ENCODE results near the gene DOK7. TPM values are rescaled to one million over a fixed set of nuclear protein-coding genes. Genes with fewer than 3 reads are reported as not detected.

The DOK7 gene
- total RNA-seq, 1 experiment from 2014 or later = 7.6 TPM

DNA sequence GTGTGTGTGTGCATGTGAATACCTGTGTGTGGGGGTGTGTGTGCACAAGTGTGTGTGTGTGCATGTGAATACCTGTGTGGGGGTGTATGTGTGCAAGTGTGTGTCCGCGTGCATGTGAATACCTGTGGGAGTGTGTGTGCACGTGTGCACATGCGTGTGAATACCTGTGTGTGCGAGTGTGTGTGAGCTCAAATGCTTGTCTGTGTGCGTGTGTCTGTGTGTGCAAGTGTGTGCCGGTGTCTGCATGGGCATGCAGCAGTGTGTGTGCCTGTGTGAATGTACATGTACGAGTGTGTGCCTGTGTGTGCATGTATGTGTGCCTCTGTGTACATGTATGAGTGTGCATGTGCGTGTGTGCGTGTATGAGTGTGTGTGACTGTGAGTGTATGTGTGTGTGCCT is 5.0 kb downstream of the DOK7 start:
- TF ChIP-seq, protein P1, sequence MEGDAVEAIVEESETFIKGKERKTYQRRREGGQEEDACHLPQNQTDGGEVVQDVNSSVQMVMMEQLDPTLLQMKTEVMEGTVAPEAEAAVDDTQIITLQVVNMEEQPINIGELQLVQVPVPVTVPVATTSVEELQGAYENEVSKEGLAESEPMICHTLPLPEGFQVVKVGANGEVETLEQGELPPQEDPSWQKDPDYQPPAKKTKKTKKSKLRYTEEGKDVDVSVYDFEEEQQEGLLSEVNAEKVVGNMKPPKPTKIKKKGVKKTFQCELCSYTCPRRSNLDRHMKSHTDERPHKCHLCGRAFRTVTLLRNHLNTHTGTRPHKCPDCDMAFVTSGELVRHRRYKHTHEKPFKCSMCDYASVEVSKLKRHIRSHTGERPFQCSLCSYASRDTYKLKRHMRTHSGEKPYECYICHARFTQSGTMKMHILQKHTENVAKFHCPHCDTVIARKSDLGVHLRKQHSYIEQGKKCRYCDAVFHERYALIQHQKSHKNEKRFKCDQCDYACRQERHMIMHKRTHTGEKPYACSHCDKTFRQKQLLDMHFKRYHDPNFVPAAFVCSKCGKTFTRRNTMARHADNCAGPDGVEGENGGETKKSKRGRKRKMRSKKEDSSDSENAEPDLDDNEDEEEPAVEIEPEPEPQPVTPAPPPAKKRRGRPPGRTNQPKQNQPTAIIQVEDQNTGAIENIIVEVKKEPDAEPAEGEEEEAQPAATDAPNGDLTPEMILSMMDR (conservative IDR thresholded peaks at IDR 0.05) = no peak
- no TSS peak for BruUV-seq (replicated peaks)
- CTCF ChIA-PET = no interaction called here

DNA sequence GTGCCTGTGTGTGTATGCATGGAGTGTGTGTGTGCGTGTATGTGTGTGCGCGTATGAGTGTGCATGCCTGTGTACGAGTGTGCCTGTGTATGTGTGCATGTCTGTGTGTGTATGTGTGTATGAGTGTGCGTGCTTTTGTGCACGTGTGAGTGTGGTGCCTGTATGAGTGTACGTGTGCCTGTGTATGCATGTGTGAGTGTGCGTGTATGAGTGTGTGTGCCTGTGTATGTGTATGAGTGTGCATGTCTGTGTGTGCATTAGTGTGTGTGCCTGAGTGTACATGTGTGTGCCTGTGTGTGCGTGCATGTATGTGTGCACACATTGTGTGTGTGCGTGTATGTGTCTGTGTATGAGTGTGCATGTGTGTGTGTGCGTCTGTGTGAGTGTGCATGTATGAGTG is 5.7 kb downstream of the DOK7 start:
- CTCF ChIA-PET = no interaction called here

More for the DNA sequence above, 5.0 kb downstream of the DOK7 start:
- no peak for DNase-seq
- no peak overlapping the region for H3K4me3 ChIP-seq
- no peaks in the 10 kb centered on the region for H4K20me1 ChIP-seq (ENCODE audit: insufficient read depth)
- no peaks in the 10 kb centered on the region for H3K4me1 ChIP-seq (replicated peaks; ENCODE audit: insufficient read depth)
- H2AFZ ChIP-seq = no peak overlapping the region
- no peak overlapping the region for H3K4me2 ChIP-seq
- peaks cover 12% of the 10 kb centered on the region; the same call in 1 of the 2 replicates for H3F3A ChIP-seq (ENCODE audit: insufficient read depth, low read depth)
- no peaks in the 10 kb centered on the region for H3K79me2 ChIP-seq (ENCODE audit: low read depth)
- no peaks in the 10 kb centered on the region; the same call in 1 of the 2 replicates for H3K27me3 ChIP-seq (ENCODE audit: insufficient read depth, low read depth)
- no peaks in the 10 kb centered on the region for H3K9me2 ChIP-seq (ENCODE audit: insufficient read depth)
- POLR2A ChIA-PET (ENCODE audit: unreplicated experiment) = no interaction called here
- H3K9me3 ChIP-seq (ENCODE audit: insufficient read depth, low read depth) = 0 out of 2 replicates have a peak, but pooled peaks cover 6% of the 10 kb centered on the region
- H3K36me3 ChIP-seq (ENCODE audit: low read depth) = no peaks in the 10 kb centered on the region
- intact Hi-C loops (cut with micrococcal nuclease; ENCODE audit: unreplicated experiment) = no loop called here
- H3K27ac ChIP-seq = no peak overlapping the region

DNA sequence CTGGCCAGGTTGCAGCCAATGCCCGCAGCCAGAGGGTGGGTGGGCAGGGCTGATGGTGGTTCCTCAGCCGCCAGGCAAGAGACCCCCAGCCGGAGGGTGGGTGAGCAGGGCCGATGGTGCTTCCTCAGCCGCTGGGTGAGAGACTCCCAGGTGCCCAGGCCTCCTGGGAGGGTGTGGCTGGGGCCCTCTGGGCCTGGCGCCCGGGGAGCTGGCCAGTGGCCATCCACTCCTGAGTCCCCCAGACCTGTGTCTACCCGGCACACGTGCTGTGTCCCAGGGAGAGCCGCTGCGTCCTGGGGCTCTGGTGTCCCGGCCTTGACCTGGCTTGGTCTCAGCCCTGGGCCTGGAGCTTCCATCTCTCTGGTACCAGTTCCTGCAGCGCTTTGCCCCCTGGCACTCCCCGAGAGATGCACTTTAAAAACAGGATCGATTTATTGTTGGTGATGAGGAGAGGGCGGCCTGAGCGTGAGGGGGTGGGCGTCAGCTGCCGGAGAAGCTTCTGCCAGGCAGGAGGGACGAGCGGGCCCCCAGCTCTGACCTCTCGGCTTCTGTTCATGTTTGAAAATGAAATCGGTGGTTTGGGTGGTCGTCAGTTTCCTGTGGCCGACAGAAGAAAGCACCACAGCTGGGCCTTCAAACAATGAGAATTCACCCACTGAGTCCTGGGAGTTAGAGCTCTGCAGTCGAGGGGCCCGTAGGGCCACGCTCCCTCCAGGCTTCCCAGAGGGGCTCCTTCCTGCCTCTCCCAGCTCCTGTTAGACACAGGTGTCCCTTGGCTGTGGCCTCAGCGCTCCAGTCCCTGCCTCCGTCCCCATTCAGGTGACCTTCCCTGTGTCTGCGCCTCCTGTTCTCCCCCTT is 6.5 kb downstream of the DOK7 start:
- TF ChIP-seq, protein P1 (conservative IDR thresholded peaks at IDR 0.05) = no peak
- no peak for TF ChIP-seq EZH2 (IDR thresholded peaks at IDR 0.05; ENCODE audit: low read depth)
- POLR2A ChIA-PET (ENCODE audit: unreplicated experiment) = interaction anchor here (0.6 kb wide), 1 partner anchor 422 kb away, joined by 7 read pairs; no protein-coding TSS in a partner anchor

More for the DNA sequence above, 5.7 kb downstream of the DOK7 start:
- intact Hi-C loops (cut with micrococcal nuclease; ENCODE audit: unreplicated experiment) = no loop called here
- BruUV-seq (replicated peaks) = no TSS peak
- H3K9me2 ChIP-seq (ENCODE audit: insufficient read depth) = no peaks in the 10 kb centered on the region
- TF ChIP-seq EZH2 (IDR thresholded peaks at IDR 0.05; ENCODE audit: low read depth) = no peak
- TF ChIP-seq, protein P1 (conservative IDR thresholded peaks at IDR 0.05) = no peak
- POLR2A ChIA-PET (ENCODE audit: unreplicated experiment) = no interaction called here
- no peaks in the 10 kb centered on the region for H3K79me2 ChIP-seq (ENCODE audit: low read depth)
- H3K4me3 ChIP-seq = no peak overlapping the region
- H3K4me2 ChIP-seq = no peak overlapping the region
- no peak overlapping the region for H3K27ac ChIP-seq
- H4K20me1 ChIP-seq (ENCODE audit: insufficient read depth) = no peaks in the 10 kb centered on the region
- H3K27me3 ChIP-seq (ENCODE audit: insufficient read depth, low read depth) = no peaks in the 10 kb centered on the region; the same call in 1 of the 2 replicates
- H3K4me1 ChIP-seq (replicated peaks; ENCODE audit: insufficient read depth) = no peaks in the 10 kb centered on the region
- no peaks in the 10 kb centered on the region for H3K36me3 ChIP-seq (ENCODE audit: low read depth)
- DNase-seq = no peak
- no peak overlapping the region for H2AFZ ChIP-seq
- H3K9me3 ChIP-seq (ENCODE audit: insufficient read depth, low read depth) = 0 out of 2 replicates have a peak, but pooled peaks cover 6% of the 10 kb centered on the region
- peaks cover 12% of the 10 kb centered on the region; the same call in 1 of the 2 replicates for H3F3A ChIP-seq (ENCODE audit: insufficient read depth, low read depth)

More for the DNA sequence above, 6.5 kb downstream of the DOK7 start:
- Histone ChIP-seq H3K9me2 (ENCODE audit: insufficient read depth) (no peaks in the 10 kb centered on the region), H3K79me2 (ENCODE audit: low read depth) (no peaks in the 10 kb centered on the region), H3K4me3 (no peak overlapping the region), H4K20me1 (ENCODE audit: insufficient read depth) (no peaks in the 10 kb centered on the region), H3K4me1 (replicated peaks; ENCODE audit: insufficient read depth) (no peaks in the 10 kb centered on the region), H3K36me3 (ENCODE audit: low read depth) (no peaks in the 10 kb centered on the region), H3K27me3 (ENCODE audit: insufficient read depth, low read depth) (no peaks in the 10 kb centered on the region; the same call in 1 of the 2 replicates), H2AFZ (no peak overlapping the region), H3F3A (ENCODE audit: insufficient read depth, low read depth) (peaks cover 12% of the 10 kb centered on the region; the same call in 1 of the 2 replicates), H3K27ac (no peak overlapping the region), H3K4me2 (no peak overlapping the region), H3K9me3 (ENCODE audit: insufficient read depth, low read depth) (0 out of 2 replicates have a peak, but pooled peaks cover 6% of the 10 kb centered on the region)
- DNase-seq = no peak
- BruUV-seq (replicated peaks) = no TSS peak
- CTCF ChIA-PET = no interaction called here
- intact Hi-C loops (cut with micrococcal nuclease; ENCODE audit: unreplicated experiment) = no loop called here

Data from PC-9 (cell line).